Sigmoid colon (tissue), 3 donors: ENCODE results near the gene MGMT.

Experiments used
- POLR2A ChIP-seq, 2 donors: fragments of 450-650 bp; IDR thresholded peaks; one replicate each; pipeline ENCODE4 v1.6.1; 2016; ENCODE audit warnings: antibody characterized with exemption in 2 of 2, mild to moderate bottlenecking in 2 of 2, moderate library complexity in 2 of 2
- TF ChIP-seq, protein P1 (sequence below), 4 experiments: fragments of 450-650 bp in 3 of 4; fragments of 200-600 bp in 1 of 4; IDR thresholded peaks; one replicate each; pipeline ENCODE4 v1.5.1; 2016 to 2019; ENCODE audit warnings: antibody characterized with exemption in 4 of 4, mild to moderate bottlenecking in 3 of 4, moderate library complexity in 2 of 4

- TF ChIP-seq, protein P1, sequence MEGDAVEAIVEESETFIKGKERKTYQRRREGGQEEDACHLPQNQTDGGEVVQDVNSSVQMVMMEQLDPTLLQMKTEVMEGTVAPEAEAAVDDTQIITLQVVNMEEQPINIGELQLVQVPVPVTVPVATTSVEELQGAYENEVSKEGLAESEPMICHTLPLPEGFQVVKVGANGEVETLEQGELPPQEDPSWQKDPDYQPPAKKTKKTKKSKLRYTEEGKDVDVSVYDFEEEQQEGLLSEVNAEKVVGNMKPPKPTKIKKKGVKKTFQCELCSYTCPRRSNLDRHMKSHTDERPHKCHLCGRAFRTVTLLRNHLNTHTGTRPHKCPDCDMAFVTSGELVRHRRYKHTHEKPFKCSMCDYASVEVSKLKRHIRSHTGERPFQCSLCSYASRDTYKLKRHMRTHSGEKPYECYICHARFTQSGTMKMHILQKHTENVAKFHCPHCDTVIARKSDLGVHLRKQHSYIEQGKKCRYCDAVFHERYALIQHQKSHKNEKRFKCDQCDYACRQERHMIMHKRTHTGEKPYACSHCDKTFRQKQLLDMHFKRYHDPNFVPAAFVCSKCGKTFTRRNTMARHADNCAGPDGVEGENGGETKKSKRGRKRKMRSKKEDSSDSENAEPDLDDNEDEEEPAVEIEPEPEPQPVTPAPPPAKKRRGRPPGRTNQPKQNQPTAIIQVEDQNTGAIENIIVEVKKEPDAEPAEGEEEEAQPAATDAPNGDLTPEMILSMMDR (IDR thresholded peaks at IDR 0.05), result no peak
- no peak for TF ChIP-seq POLR2A (IDR thresholded peaks at IDR 0.05)
Observed at GRCh38 chr10:129609551-129609950, 142.5 kb downstream of the MGMT start.
